K562 (cell line): ENCODE measurements around the gene RSPH6A. TPM values are rescaled to one million over a fixed set of nuclear protein-coding genes. Genes with fewer than 3 reads are reported as not detected.

Source experiments
- BRD9 ChIP-seq: fragments of 450-650 bp; IDR thresholded peaks from 2 replicates; pipeline ENCODE4 v1.6.1; 2018; ENCODE audit warnings: low read depth; ENCODE audit not compliant: partially characterized antibody
- EP400 ChIP-seq: fragments of 450-650 bp; IDR thresholded peaks from 2 replicates; pipeline ENCODE4 v1.6.1; 2017; ENCODE audit warnings: antibody characterized with exemption, mild to moderate bottlenecking, moderate library complexity
- FOXJ3 ChIP-seq: sonication (generic); formaldehyde crosslinking; IDR thresholded peaks from 2 replicates; pipeline ENCODE4 v1.4.0; 2020; ENCODE audit warnings: mild to moderate bottlenecking, missing genetic modification reagents
- FOXK2 ChIP-seq, 2 experiments: fragments of 450-650 bp; IDR thresholded peaks in 1 of 2; conservative IDR thresholded peaks in 1 of 2; 2 replicates each; pipeline ENCODE4 v1.6.1; 2016; ENCODE audit warnings: low read depth in 2 of 2, mild to moderate bottlenecking in 1 of 2
- KAT2B ChIP-seq: IDR thresholded peaks from one replicate; pipeline ENCODE4 v1.6.1; 2012; ENCODE audit warnings: low read depth, mild to moderate bottlenecking, control low read depth, inconsistent platforms, low read length, moderate library complexity
- KAT7 ChIP-seq: sonication (generic); formaldehyde crosslinking; IDR thresholded peaks from 2 replicates; pipeline ENCODE4 v1.8.0; 2022; ENCODE audit warnings: missing genetic modification reagents, mild to moderate bottlenecking, borderline replicate concordance
- KLF1 ChIP-seq: fragments of 450-650 bp; IDR thresholded peaks from 2 replicates; pipeline ENCODE4 v1.6.1; 2016; ENCODE audit warnings: missing genetic modification characterization, missing compliant biosample characterization
- MECOM ChIP-seq: fragments of 250-450 bp; sonication (Bioruptor Pico); IDR thresholded peaks from 2 replicates; pipeline ENCODE4 v1.8.0; 2022; ENCODE audit warnings: inconsistent platforms
- SIX5 ChIP-seq, 2 experiments: IDR thresholded peaks; 2 replicates each; pipeline ENCODE4 v1.6.1; 2011; ENCODE audit warnings: low read length in 2 of 2, borderline replicate concordance in 1 of 2, low read depth in 1 of 2, mild to moderate bottlenecking in 1 of 2, moderate library complexity in 1 of 2; ENCODE audit not compliant: insufficient read depth in 1 of 2
- SNIP1 ChIP-seq: fragments of 450-650 bp; IDR thresholded peaks from 2 replicates; pipeline ENCODE4 v1.7.1; 2017; ENCODE audit warnings: low read depth, mild to moderate bottlenecking
- SRSF9 ChIP-seq: fragments of 200-400 bp; formaldehyde crosslinking; IDR thresholded peaks from 2 replicates; pipeline ENCODE4 v1.6.1; 2017; ENCODE audit warnings: low read depth, low read length, borderline replicate concordance
- TCF7 ChIP-seq: sonication (generic); IDR thresholded peaks from 2 replicates; pipeline ENCODE4 v1.6.1; 2016; ENCODE audit warnings: antibody characterized with exemption, borderline replicate concordance
- ZNF24 ChIP-seq: fragments of 450-650 bp; IDR thresholded peaks from 2 replicates; pipeline ENCODE4 v1.6.1; 2016
- ZNF316 ChIP-seq: fragments of 450-650 bp; IDR thresholded peaks from 2 replicates; pipeline ENCODE4 v1.6.1; 2016
- polyA plus RNA-seq, 8 experiments: library from polyadenylated mRNA; depleted of rRNA in 4 of 8; stranded (reverse) in 5 of 8; unstranded in 3 of 8; fragments of >200 nt; fragmentation: Nextera tagmentation in 2 of 8; fragmentation: Illumina TruSeq in 1 of 8; extraction: Ambion mirVana in 2 of 8; extraction: Trizol in 1 of 8; gene quantifications; 2 replicates each; pipeline versions ENCODE4 v1.2.1 to v1.2.3, GENCODE V29; 2011 to 2014; ENCODE audit warnings: inconsistent platforms in 1 of 8, missing spikeins in 1 of 8
- total RNA-seq, 7 experiments: library from RNA; depleted of rRNA in 6 of 7; stranded (reverse); fragments of >200 nt in 6 of 7; fragmentation: Illumina TruSeq in 2 of 7; extraction: Trizol in 2 of 7; gene quantifications; 2 replicates each; pipeline versions ENCODE4 v1.2.1 to v1.2.3, GENCODE V29; 2011 to 2021; ENCODE audit warnings: low replicate concordance in 1 of 7
- TF ChIP-seq, protein P1 (sequence below): fragments of 450-650 bp; IDR thresholded peaks from 2 replicates; pipeline ENCODE4 v1.6.1; 2016; ENCODE audit warnings: borderline replicate concordance
- TF ChIP-seq, protein P2 (sequence below): fragments of 150-350 bp; IDR thresholded peaks from 2 replicates; pipeline ENCODE4 v1.6.1; 2014; ENCODE audit warnings: low read depth, mild to moderate bottlenecking, low read length, borderline replicate concordance
- TF ChIP-seq, protein P3 (sequence below): fragments of 250-450 bp; sonication (Bioruptor Pico); IDR thresholded peaks from 2 replicates; pipeline ENCODE4 v1.8.0; 2021; ENCODE audit warnings: mild to moderate bottlenecking, moderate library complexity

Gene RSPH6A
- total and polyA plus RNA-seq, 9 of the 15 experiments (the other 6 are each of a cell fraction or from before 2014, with no cell fraction given), result 0.03 to 0.15 (median 0.07) TPM; not detected in 5

DNA sequence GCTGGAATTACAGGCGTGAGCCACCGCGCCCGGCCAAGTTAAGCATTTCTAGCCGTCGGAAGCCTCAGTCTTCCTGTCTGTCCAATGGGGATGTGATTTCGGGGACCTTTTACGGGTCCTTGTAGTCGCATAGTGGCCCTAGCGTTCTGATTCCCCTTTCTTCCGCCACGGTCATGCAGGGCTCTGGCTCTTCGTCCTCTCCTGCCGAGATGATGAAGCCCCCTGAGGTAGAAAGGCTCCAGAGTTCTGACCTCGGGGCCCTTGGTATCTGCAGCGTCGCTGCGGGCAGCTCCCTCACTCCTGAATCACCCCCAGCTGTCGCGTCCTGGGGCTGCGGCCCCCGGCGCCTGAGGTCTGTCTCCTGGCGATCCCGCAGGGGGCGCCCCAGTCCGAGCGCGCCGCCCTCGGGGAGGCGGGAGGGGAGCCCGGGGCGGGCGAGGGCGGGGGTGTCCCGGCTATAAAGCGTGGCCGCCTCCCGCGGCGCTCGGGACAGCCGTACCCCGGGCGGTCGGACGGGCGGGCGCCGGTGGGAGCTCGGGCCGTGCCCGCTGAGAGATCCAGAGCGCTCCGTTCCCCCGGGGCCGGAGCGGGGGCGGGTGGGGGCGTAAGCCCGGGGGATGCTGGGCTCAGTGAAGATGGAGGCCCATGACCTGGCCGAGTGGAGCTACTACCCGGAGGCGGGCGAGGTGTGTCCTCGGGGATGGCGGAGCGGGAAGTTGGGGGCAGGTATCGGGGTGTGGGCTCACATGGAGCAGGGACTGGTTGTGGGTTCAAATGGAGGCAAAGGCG, 48.9 kb upstream of the RSPH6A start, which contains the start of gene FOXA3 (continued):
- TF ChIP-seq FOXJ3, result no peak
- TF ChIP-seq, protein P1, sequence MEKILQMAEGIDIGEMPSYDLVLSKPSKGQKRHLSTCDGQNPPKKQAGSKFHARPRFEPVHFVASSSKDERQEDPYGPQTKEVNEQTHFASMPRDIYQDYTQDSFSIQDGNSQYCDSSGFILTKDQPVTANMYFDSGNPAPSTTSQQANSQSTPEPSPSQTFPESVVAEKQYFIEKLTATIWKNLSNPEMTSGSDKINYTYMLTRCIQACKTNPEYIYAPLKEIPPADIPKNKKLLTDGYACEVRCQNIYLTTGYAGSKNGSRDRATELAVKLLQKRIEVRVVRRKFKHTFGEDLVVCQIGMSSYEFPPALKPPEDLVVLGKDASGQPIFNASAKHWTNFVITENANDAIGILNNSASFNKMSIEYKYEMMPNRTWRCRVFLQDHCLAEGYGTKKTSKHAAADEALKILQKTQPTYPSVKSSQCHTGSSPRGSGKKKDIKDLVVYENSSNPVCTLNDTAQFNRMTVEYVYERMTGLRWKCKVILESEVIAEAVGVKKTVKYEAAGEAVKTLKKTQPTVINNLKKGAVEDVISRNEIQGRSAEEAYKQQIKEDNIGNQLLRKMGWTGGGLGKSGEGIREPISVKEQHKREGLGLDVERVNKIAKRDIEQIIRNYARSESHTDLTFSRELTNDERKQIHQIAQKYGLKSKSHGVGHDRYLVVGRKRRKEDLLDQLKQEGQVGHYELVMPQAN, result no peak; the same call in 1 of the 2 replicates
- TF ChIP-seq MECOM (CRISPR knock-in tag), result no peak
- TF ChIP-seq SRSF9, result no peak
- TF ChIP-seq SNIP1, result no peak
- no peak; a peak in 1 of 4 replicates for TF ChIP-seq FOXK2 (conservative IDR thresholded peaks at IDR 0.05 in 1 of 2, IDR thresholded peaks at IDR 0.05 in 1 of 2; ENCODE audit: low read depth in 2 of 2)
- no peak for TF ChIP-seq TCF7
- no peak for TF ChIP-seq BRD9
- no peak for TF ChIP-seq KAT2B
- no peak for TF ChIP-seq KLF1
- no peak; the same call in 1 of the 2 replicates for TF ChIP-seq ZNF24
- TF ChIP-seq SIX5 (IDR thresholded peaks at IDR 0.05; ENCODE audit: borderline replicate concordance in 1 of 2, insufficient read depth in 1 of 2, low read depth in 1 of 2, low read length in 2 of 2), result no peak; a peak in 1 of 4 replicates
- no peak for TF ChIP-seq ZNF316
- TF ChIP-seq, protein P2, sequence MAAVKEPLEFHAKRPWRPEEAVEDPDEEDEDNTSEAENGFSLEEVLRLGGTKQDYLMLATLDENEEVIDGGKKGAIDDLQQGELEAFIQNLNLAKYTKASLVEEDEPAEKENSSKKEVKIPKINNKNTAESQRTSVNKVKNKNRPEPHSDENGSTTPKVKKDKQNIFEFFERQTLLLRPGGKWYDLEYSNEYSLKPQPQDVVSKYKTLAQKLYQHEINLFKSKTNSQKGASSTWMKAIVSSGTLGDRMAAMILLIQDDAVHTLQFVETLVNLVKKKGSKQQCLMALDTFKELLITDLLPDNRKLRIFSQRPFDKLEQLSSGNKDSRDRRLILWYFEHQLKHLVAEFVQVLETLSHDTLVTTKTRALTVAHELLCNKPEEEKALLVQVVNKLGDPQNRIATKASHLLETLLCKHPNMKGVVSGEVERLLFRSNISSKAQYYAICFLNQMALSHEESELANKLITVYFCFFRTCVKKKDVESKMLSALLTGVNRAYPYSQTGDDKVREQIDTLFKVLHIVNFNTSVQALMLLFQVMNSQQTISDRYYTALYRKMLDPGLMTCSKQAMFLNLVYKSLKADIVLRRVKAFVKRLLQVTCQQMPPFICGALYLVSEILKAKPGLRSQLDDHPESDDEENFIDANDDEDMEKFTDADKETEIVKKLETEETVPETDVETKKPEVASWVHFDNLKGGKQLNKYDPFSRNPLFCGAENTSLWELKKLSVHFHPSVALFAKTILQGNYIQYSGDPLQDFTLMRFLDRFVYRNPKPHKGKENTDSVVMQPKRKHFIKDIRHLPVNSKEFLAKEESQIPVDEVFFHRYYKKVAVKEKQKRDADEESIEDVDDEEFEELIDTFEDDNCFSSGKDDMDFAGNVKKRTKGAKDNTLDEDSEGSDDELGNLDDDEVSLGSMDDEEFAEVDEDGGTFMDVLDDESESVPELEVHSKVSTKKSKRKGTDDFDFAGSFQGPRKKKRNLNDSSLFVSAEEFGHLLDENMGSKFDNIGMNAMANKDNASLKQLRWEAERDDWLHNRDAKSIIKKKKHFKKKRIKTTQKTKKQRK, result no peak
- TF ChIP-seq KAT7 (CRISPR knock-in tag), result 0 out of 2 replicates have a peak, but pooled peaks have one; percentile 82
- TF ChIP-seq, protein P3, sequence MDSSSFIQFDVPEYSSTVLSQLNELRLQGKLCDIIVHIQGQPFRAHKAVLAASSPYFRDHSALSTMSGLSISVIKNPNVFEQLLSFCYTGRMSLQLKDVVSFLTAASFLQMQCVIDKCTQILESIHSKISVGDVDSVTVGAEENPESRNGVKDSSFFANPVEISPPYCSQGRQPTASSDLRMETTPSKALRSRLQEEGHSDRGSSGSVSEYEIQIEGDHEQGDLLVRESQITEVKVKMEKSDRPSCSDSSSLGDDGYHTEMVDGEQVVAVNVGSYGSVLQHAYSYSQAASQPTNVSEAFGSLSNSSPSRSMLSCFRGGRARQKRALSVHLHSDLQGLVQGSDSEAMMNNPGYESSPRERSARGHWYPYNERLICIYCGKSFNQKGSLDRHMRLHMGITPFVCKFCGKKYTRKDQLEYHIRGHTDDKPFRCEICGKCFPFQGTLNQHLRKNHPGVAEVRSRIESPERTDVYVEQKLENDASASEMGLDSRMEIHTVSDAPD (CRISPR knock-in tag), result no peak
- TF ChIP-seq EP400, result peak; percentile 34; the same call in 1 of the 2 replicates
